Spleen (tissue), 11 donors: ENCODE results near the gene TP73. TPM values are rescaled to one million over a fixed set of nuclear protein-coding genes. Genes with fewer than 3 reads are reported as not detected.

Experiments
- DNase-seq: peaks from one replicate; pipeline ENCODE4 v3.0.0-alpha.2; 2020
- H3K27ac ChIP-seq, 8 donors: fragments of 200-600 bp; sonication (generic) in 7 of 8; 1 replicate in 4 of 8; 2 replicates in 4 of 8; pipeline versions ENCODE4 v1.5.0 to v1.8.0; 2016 to 2021; ENCODE audit warnings: inconsistent platforms in 4 of 8, mild to moderate bottlenecking in 4 of 8, moderate library complexity in 1 of 8
- H3K27me3 ChIP-seq, 7 donors: fragments of 200-600 bp; sonication (generic) in 6 of 7; replicated peaks in 1 of 7; 1 replicate in 4 of 7; 2 replicates in 3 of 7; pipeline versions ENCODE4 v1.5.0 to v1.8.0; 2016 to 2021; ENCODE audit warnings: inconsistent platforms in 3 of 7, mild to moderate bottlenecking in 1 of 7
- H3K36me3 ChIP-seq, 6 donors: fragments of 200-600 bp; sonication (generic) in 5 of 6; 1 replicate in 4 of 6; 2 replicates in 2 of 6; pipeline versions ENCODE4 v1.5.0 to v1.8.0; 2016 to 2021; ENCODE audit warnings: inconsistent platforms in 2 of 6
- H3K4me1 ChIP-seq, 6 donors: fragments of 200-600 bp; sonication (generic) in 5 of 6; 1 replicate in 3 of 6; 2 replicates in 3 of 6; pipeline versions ENCODE4 v1.5.0 to v1.8.0; 2016 to 2021; ENCODE audit warnings: inconsistent platforms in 3 of 6
- H3K4me3 ChIP-seq, 8 donors: fragments of 200-600 bp; sonication (generic) in 7 of 8; 1 replicate in 4 of 8; 2 replicates in 4 of 8; pipeline versions ENCODE4 v1.5.0 to v1.8.0; 2016 to 2021; ENCODE audit warnings: inconsistent platforms in 4 of 8, mild to moderate bottlenecking in 4 of 8, moderate library complexity in 2 of 8
- H3K9me3 ChIP-seq, 8 donors: fragments of 200-600 bp; sonication (generic) in 7 of 8; 1 replicate in 4 of 8; 2 replicates in 4 of 8; pipeline versions ENCODE4 v1.5.0 to v1.8.0; 2016 to 2021; ENCODE audit warnings: inconsistent platforms in 4 of 8
- CTCF ChIP-seq, 11 experiments: fragments of 200-600 bp in 7 of 11; fragments of 450-650 bp in 4 of 11; sonication (generic) in 4 of 11; IDR thresholded peaks in 8 of 11; conservative IDR thresholded peaks in 3 of 11; 1 replicate in 7 of 11; 2 replicates in 4 of 11; pipeline versions ENCODE4 v1.4.0 to v1.8.0; 2016 to 2021; ENCODE audit warnings: antibody characterized with exemption in 11 of 11, inconsistent platforms in 4 of 11, mild to moderate bottlenecking in 1 of 11
- POLR2A ChIP-seq, 3 donors: fragments of 450-650 bp; IDR thresholded peaks; one replicate each; pipeline ENCODE4 v1.5.1; 2017; ENCODE audit warnings: antibody characterized with exemption in 3 of 3, mild to moderate bottlenecking in 1 of 3
- POLR2AphosphoS5 ChIP-seq, 3 donors: sonication (generic); formaldehyde crosslinking; IDR thresholded peaks; one replicate each; pipeline ENCODE4 v1.5.1; 2017; ENCODE audit warnings: antibody characterized with exemption in 3 of 3
- WGBS, 5 donors: extraction: QIAGEN DNeasy Blood & Tissue Kit in 3 of 5; methylation state at CpG; one replicate each; pipeline versions ENCODE4 v1.1.5 to v1.1.7; 2013 to 2018; 5-methylcytosine and 5-hydroxymethylcytosine counted together
- intact Hi-C: fragments of 100-400 bp; cut with DNase I; formaldehyde crosslinking; loops from one replicate; pipeline ENCODE4 v1.15.0; 2023; ENCODE audit warnings: low total_unique reads
- polyA plus RNA-seq, 3 donors: library from polyadenylated mRNA; stranded (reverse); fragments of 200-250 nt; gene quantifications; one replicate each; pipeline ENCODE4 v1.2.1, GENCODE V29; 2013
- total RNA-seq, 7 donors: library from RNA; depleted of rRNA in 3 of 7; stranded (reverse); fragments of >200 nt in 3 of 7; fragmentation: NEBNext Ultra II Directional in 4 of 7; extraction: Animal tissue kit (Norgen Biotek cat#: 25700) in 4 of 7; gene quantifications; one replicate each; pipeline versions ENCODE4 v1.1.0 to v1.2.1, GENCODE V29; 2016 to 2021
- donor health status: healthy with polysubstance abuse.
- donor health status: DM: no; HTN: no; CAD: no; lungs with moderate emphysema.
- donor health status: DM: no; HTN: no; CAD: no.
- donor health status: Bipolar disorder and iron deficiency.
- donor health status: healthy.
- donor health status: DM: no; HTN: no; CAD: no.
- donor health status: DM: yes; HTN: yes; CAD: no.

Gene TP73
- total and polyA plus RNA-seq, 10 donors = 0.11 to 4.3 (median 0.96) TPM

- peaks cover 0 to 94% (median 64%) of the 10 kb centered on the region in 6 donors for H3K36me3 ChIP-seq
- no peak for TF ChIP-seq CTCF (IDR thresholded peaks at IDR 0.05 in 8 of 11, conservative IDR thresholded peaks at IDR 0.05 in 3 of 11)
- TF ChIP-seq POLR2AphosphoS5 (IDR thresholded peaks at IDR 0.05) = no peak
- TF ChIP-seq POLR2A (IDR thresholded peaks at IDR 0.05) = no peak
- no peaks in the 10 kb centered on the region for H3K27me3 ChIP-seq
- H3K9me3 ChIP-seq = no peaks in the 10 kb centered on the region
- peak; percentile 48 for DNase-seq
- WGBS, 5 donors = 93 to 98% (median 95%) methylated on average over 25 to 26 of the region's 26 CpGs
- H3K4me3 ChIP-seq = no peak overlapping the region
- H3K4me1 ChIP-seq = no peaks in the 10 kb centered on the region
- intact Hi-C loops = no loop called here
- no peak overlapping the region for H3K27ac ChIP-seq
Measured at GRCh38 chr1:3641046-3641760, 11.1 kb upstream of the TP73 start.

- peak; percentile 33 for DNase-seq
- peaks cover 0 to 94% (median 64%) of the 10 kb centered on the region in 6 donors for H3K36me3 ChIP-seq
- H3K9me3 ChIP-seq = no peaks in the 10 kb centered on the region
- WGBS, 5 donors = 95 to 98% (median 96%) methylated on average over 11 of the region's 11 CpGs
- TF ChIP-seq CTCF (IDR thresholded peaks at IDR 0.05 in 8 of 11, conservative IDR thresholded peaks at IDR 0.05 in 3 of 11) = no peak
- no peak for TF ChIP-seq POLR2AphosphoS5 (IDR thresholded peaks at IDR 0.05)
- no peak for TF ChIP-seq POLR2A (IDR thresholded peaks at IDR 0.05)
- intact Hi-C loops = no loop called here
- H3K4me3 ChIP-seq = no peak overlapping the region
- H3K4me1 ChIP-seq = no peaks in the 10 kb centered on the region
- H3K27me3 ChIP-seq = no peaks in the 10 kb centered on the region
- no peak overlapping the region for H3K27ac ChIP-seq
Measured at GRCh38 chr1:3641816-3642215, 10.5 kb upstream of the TP73 start.

- Histone ChIP-seq H3K36me3 (peaks cover 0 to 93% (median 58%) of the 10 kb centered on the region in 6 donors), H3K27me3 (no peaks in the 10 kb centered on the region), H3K4me1 (peaks cover 0 to 12% (median 4%) of the 10 kb centered on the region in 6 donors), H3K27ac (no peak overlapping the region), H3K4me3 (no peak overlapping the region), H3K9me3 (no peaks in the 10 kb centered on the region)
- WGBS, 5 donors = 91 to 96% (median 95%) methylated on average over 32 to 43 of the region's 43 CpGs
- TF ChIP-seq POLR2AphosphoS5 (IDR thresholded peaks at IDR 0.05) = no peak
- TF ChIP-seq CTCF (IDR thresholded peaks at IDR 0.05 in 8 of 11, conservative IDR thresholded peaks at IDR 0.05 in 3 of 11) = no peak
- no peak for TF ChIP-seq POLR2A (IDR thresholded peaks at IDR 0.05)
- peak; percentile 54 for DNase-seq
- intact Hi-C loops = no loop called here
Measured at GRCh38 chr1:3642919-3643675, 9.2 kb upstream of the TP73 start.

GRCh38 chr1:3644273-3644672 lies 8.0 kb upstream of the TP73 start:
- Histone ChIP-seq H3K9me3 (no peaks in the 10 kb centered on the region), H3K36me3 (peaks cover 0 to 81% (median 46%) of the 10 kb centered on the region in 6 donors), H3K4me1 (peaks cover 4 to 24% (median 16%) of the 10 kb centered on the region in 6 donors), H3K27me3 (no peaks in the 10 kb centered on the region), H3K4me3 (no peak overlapping the region), H3K27ac (no peak overlapping the region)
- 87 to 95% (median 94%) methylated on average over 5 to 23 of the region's 25 CpGs for WGBS, 5 donors
- no peak for TF ChIP-seq POLR2A (IDR thresholded peaks at IDR 0.05)
- peak; percentile 28 for DNase-seq
- intact Hi-C loops = no loop called here
